IPS-11a (cell line): ENCODE data around the gene TNK2.
"Not testable (repeated sequence)": the region's sequence is repeated elsewhere in the genome, so short reads cannot be mapped to it uniquely, and the experiment has no call there.

Experiments
- H3K4me3 ChIP-seq: one replicate; pipeline ENCODE4 v1.5.1; 2013; ENCODE audit warnings: low read depth, low read length, control low read depth

TNK2 gene

GRCh38 chr3:195918176-195918575 lies 9.8 kb upstream of the TNK2 start:
- no peak overlapping the region for H3K4me3 ChIP-seq

DNA sequence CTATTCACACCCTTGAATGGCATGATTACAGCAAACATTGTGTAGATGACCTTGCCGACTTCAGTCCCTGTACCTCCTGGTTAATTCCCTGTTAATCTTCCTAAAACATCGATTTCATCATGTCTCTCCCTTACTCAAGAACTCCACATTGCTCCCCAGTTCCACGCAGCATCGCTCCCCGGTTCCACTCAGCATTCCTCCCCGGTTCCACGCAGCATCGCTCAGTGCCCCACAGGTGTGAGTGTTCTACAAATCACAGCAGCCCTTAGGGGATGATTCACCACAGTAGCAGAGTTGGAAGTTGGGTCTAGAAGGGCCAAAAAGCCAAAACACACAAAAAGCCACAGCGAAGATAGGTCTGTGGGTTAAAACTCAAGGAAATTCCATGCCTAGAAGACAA lies 8.6 kb upstream of the TNK2 start:
- H3K4me3 ChIP-seq: no peak overlapping the region

DNA sequence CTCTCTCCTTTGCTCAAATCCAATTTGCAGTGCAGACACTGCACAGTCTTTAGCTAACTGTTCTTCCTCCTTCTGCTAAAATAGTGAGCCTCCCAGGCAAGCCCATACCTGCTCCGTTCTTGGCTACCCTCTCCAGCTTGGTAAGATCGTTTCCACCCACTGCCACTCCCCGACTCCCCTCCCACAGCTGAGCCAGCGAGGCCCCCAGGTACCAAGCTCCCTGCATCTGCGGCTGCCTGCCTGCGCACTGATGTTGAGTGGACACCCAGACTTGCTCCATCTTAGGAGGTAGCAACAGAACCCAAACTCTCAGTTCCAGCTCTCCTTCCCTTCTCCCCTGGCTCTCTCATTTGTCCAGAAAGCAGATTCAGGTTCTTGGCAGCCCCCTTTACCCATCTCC lies 7.9 kb upstream of the TNK2 start:
- H3K4me3 ChIP-seq: no peak overlapping the region

DNA sequence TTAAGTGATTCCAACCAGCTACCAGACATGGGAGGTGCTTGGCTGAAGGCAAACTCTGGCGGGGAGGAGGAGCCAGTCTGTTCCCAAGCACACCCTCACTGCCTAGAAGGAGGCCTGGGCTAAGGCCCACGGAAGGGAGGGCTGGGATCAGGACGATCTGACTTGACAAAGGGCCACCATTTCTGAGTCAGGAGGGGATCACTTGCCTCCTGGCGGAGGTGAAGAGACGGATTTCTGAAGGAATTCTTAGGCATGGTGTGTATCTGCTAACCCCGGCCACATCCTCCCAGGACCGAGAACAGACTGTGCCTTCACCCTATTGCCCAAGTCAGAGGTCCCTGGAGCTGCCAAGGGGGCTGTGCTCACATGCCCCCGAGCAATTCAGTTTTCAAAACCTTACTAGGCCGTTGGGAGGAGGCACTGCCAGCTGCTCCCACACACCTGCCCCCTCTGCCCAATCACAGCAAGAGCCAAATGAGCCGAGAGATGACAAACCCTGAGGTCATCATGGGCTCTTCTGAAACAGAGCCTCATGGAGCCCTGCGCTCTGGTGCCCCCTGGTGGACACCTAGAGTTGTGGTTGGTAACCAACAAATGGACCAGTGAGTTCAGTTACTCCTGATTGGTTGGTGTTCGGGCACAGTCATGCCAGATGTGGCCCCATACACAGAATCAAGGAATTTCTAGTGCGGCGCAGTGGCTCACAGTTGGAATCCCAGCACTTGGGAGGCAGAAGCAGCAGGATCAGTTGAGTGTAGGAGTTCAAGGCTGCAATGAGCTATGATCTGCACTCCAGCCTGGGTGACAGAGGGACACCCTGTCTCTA lies 6.5 kb upstream of the TNK2 start:
- no peak overlapping the region for H3K4me3 ChIP-seq

- H3K4me3 ChIP-seq: not testable (repeated sequence)
Measured at GRCh38 chr3:195914146-195914545, 5.8 kb upstream of the TNK2 start.

DNA sequence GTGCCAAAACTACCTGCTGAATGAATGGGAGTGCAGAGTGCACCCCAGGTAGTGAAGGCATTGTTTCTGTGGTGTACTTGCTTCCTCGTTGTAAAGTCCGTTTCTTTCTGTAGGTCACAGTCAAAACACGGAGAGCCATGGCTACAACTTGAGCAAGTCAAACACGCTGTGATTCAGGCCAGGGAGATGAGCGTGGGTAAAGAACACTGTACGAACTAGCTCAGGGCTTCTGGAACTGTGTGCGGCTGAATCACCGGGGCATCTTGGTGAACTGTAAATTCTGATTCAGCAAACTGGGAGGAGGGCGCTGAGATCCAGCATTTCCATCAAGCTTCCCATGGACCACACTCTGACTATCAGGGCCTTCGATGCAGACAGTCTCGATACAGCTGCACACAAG lies 5.0 kb upstream of the TNK2 start:
- no peak overlapping the region for H3K4me3 ChIP-seq

DNA sequence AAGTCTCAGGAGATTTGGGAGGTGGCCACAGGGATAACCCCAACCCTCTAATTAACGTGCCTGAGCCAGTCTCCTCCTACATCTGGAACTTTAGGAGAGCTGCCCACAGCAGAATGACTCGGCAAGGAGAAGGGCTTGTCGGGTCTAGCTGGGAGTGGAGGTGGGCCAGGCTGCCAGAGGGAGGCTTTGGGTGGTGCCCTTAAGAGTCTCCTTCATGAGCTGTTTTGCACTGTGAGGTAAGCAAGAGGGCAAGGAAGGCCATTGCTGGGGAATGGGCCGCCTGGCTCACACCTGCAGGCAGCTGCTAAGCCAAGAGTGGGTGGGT lies 3.6 kb upstream of the TNK2 start:
- H3K4me3 ChIP-seq: no peak overlapping the region

DNA sequence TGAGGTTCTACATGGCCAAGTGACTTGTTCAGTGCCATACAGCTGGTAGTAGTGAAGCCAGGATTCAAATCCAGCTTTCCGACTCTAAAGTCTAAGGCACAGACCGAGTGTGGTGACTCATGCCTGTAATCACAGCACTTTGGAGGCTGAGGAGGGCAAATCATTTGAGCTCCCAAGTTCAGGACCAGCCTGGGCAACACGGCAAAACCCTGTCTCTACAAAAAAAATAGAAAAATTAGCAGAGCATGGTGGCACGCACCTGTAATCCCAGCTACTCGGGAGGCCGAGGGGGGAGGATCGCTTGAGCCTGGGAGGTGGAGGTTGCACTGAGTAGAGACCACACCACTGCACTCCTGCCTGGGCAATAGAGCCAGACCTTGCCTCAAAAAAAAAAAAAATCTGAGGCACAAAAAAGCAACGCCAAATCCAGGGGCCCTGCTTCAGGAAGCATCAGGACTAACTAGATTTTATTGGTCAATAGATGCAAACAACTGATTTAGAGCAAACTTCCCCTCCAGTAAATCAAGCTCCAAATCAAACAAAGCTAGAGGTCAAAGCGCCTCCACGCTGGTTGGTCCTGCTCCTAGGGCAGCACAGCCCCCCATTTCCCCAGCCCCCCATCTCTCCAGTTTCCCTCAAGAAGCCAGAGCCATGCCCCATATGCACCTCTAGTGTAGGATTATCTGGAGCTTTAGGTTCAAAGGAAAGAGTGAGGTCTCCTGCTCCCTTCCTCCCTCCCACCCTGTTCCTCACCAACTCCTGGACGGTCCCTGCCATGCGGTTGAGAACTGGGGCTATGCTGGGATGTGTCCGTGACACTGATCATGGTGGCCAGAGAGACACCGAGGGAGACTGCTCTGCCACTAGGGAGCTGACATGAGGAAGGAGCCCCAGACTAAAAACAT lies 2.9 kb upstream of the TNK2 start:
- H3K4me3 ChIP-seq: no peak overlapping the region

- H3K4me3 ChIP-seq: no peak overlapping the region
Measured at GRCh38 chr3:195910499-195910845, 2.1 kb upstream of the TNK2 start.

DNA sequence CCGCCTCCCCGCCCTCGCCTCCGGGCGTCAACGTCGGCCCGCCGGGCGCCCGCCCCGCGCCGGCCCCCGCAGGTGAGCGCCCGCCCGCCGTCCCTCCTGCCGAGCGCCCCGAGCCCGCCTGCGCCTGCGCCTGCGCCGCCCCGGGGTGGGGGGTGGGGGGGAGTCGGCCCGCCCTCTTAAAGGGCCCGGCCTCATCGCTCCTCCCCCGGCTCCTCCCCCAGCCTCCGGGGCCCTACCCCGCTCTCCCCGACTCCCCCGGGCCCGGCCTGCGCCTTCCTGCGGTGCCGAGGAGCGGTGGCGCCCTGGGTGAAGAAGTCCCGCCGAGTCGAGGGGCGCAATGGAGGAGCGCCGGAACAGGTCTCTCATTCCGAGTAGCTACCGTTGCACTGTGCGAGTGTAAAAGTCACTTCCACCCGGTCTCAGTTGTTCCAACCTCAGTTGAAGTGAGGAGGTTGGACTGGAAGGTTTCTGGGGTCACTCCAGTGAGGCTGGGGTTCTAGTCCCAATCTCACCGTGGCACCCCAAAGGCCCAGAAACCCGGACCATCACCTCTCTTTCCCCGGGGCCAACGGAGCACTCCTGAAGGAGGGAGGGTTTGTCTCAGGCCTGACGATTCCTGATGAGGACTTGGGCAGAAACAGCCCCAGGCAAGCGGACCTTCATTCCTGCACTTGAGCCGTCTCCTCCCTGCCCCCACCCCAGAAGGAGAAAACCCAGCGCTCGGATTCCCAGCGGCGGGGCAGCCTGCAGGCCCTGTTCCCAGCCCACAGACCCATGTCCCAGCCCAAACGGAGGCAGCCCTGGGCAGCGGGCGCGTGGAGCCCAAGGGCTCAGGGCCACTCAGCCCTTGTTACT lies 1.5 kb upstream of the TNK2 start:
- H3K4me3 ChIP-seq: peak overlapping the region; percentile 21

GRCh38 chr3:195908694-195909581 lies 587 bp upstream of the TNK2 start:
- peak overlapping the region; percentile 70 for H3K4me3 ChIP-seq

DNA sequence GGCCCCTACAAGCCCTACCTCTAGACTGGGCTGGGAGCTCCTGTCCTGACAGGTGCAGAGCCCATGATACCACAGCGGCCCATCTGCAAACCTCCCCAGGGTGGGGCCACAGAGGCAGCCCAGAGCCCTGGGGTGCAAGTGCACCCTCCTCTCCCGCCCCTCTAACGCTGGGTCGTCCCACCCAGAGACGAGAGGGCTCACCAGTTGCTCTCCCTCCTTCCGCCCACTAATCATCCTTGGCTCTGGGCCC lies 742 bp downstream of the TNK2 start:
- no peak overlapping the region for H3K4me3 ChIP-seq

GRCh38 chr3:195906865-195907683 lies 1.3 kb downstream of the TNK2 start:
- H3K4me3 ChIP-seq: no peak overlapping the region

DNA sequence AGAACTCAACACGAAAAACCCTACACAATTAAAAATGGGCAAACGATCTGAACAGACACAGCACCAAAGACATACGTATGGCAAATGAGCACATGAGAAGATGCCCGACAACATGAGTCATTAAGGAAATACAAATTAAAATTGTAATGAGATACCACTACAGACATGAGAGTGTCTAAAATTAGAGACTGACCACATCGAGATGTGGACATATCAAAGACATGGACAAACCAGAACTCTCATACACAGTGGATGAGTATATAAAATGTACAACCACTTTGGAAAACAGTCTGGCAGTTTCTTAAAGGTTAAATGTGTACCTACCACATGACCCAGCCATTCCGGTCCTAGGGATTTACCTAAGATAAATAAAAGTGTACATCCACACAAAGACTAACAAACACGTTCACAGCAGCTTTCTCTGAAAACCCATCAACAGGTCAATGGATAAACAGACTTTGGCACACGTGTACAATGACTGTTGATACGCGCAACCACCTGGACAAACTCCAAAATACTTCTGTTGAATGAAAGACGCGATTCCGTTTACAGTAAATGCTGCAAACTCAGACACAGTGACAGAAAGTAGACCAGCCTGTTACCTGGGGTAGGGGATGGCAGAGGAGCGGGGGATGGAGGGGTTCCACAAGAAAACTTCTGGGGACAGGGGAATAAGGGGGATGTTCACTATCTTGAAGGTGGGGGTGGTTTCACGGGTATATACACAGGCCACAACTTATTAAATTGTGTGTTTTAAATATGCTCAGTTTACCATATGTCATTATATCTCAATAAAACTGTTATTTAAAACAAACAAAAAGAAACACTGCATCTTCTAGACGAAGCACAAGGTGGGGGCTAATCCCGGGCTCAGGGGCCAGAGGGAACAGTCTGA lies 2.1 kb downstream of the TNK2 start:
- no peak overlapping the region for H3K4me3 ChIP-seq

GRCh38 chr3:195904368-195904767 lies 4.0 kb downstream of the TNK2 start:
- H3K4me3 ChIP-seq: no peak overlapping the region

GRCh38 chr3:195903950-195904290 lies 4.4 kb downstream of the TNK2 start:
- H3K4me3 ChIP-seq: no peak overlapping the region

DNA sequence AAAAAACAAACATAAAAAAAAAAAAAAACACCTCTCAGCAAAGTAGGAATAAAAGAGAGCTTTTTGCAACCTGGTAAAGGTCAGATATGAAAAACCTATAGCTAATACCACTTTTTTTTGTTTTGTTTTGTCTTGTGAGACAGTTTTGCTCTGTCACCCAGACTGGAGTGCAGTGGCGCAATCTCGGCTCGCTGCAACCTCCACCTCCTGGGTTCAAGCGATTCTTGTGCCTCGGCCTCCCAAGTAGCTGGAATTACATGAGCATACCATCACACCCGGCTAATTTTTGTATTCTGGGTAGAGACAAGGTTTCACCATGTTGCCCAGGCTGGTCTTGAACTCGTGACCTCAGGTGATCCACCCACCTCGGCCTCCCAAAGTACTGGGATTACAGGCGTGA lies 5.7 kb downstream of the TNK2 start:
- H3K4me3 ChIP-seq: not testable (repeated sequence)

- H3K4me3 ChIP-seq: not testable (repeated sequence)
Measured at GRCh38 chr3:195901836-195902585, 6.3 kb downstream of the TNK2 start.
